Neuronal stem cell (in vitro differentiated cells): Measurements from ENCODE around the gene TIMM17B.
"Not testable (repeated sequence)": the region's sequence is repeated elsewhere in the genome, so short reads cannot be mapped to it uniquely, and the experiment has no call there.

Experiments
- DNase-seq: peaks from one replicate; pipeline ENCODE4 v3.0.0-alpha.2; 2013; ENCODE audit warnings: low spot score
- H2AFZ ChIP-seq: one replicate; pipeline ENCODE4 v1.6.1; 2013; ENCODE audit warnings: mild to moderate bottlenecking, low read length, inconsistent platforms
- H2AK5ac ChIP-seq: 2 replicates; pipeline ENCODE4 v1.6.1; 2013; ENCODE audit warnings: low read depth, mild to moderate bottlenecking, inconsistent platforms, low read length, moderate library complexity, mixed read lengths
- H2BK120ac ChIP-seq: 2 replicates; pipeline ENCODE4 v1.6.1; 2013; ENCODE audit warnings: low read depth, mild to moderate bottlenecking, inconsistent platforms, low read length, moderate library complexity, mixed read lengths
- H2BK12ac ChIP-seq: one replicate; pipeline ENCODE4 v1.6.1; 2013; ENCODE audit warnings: low read length, inconsistent platforms
- H2BK15ac ChIP-seq: 2 replicates; pipeline ENCODE4 v1.6.1; 2013; ENCODE audit warnings: mild to moderate bottlenecking, low read length, inconsistent platforms, mixed read lengths
- H2BK5ac ChIP-seq: one replicate; pipeline ENCODE4 v1.6.1; 2013; ENCODE audit warnings: inconsistent platforms, mild to moderate bottlenecking, low read length, moderate library complexity
- H3K14ac ChIP-seq: one replicate; pipeline ENCODE4 v1.6.1; 2013; ENCODE audit warnings: low read length, inconsistent platforms
- H3K18ac ChIP-seq: 2 replicates; pipeline ENCODE4 v1.6.1; 2013; ENCODE audit warnings: low read length, inconsistent platforms
- H3K23ac ChIP-seq: 2 replicates; pipeline ENCODE4 v1.6.1; 2013; ENCODE audit warnings: low read depth, mild to moderate bottlenecking, mixed read lengths, low read length, inconsistent platforms; ENCODE audit not compliant: poor library complexity
- H3K27ac ChIP-seq: replicated peaks from 3 replicates; pipeline ENCODE4 v1.5.1; 2013; ENCODE audit warnings: low read length, inconsistent platforms
- H3K27me3 ChIP-seq, 3 experiments: 2 replicates each; pipeline ENCODE4 v1.6.1; 2013; ENCODE audit warnings: low read length in 3 of 3, mild to moderate bottlenecking in 2 of 3, inconsistent platforms in 1 of 3, low read depth in 1 of 3, mixed read lengths in 1 of 3, moderate library complexity in 1 of 3; ENCODE audit not compliant: control insufficient read depth in 3 of 3, insufficient read depth in 3 of 3
- H3K36me3 ChIP-seq, 2 donors: replicated peaks in 1 of 2; 2 replicates each; pipeline ENCODE4 v1.6.1; 2013; ENCODE audit warnings: low read length in 2 of 2; ENCODE audit not compliant: control insufficient read depth in 2 of 2, insufficient read depth in 2 of 2
- H3K4ac ChIP-seq: 2 replicates; pipeline ENCODE4 v1.6.1; 2013; ENCODE audit warnings: inconsistent platforms, mild to moderate bottlenecking, low read length, moderate library complexity
- H3K4me1 ChIP-seq, 2 donors: 1 replicate in 1 of 2; 2 replicates in 1 of 2; pipeline ENCODE4 v1.6.1; 2013; ENCODE audit warnings: low read length in 2 of 2, low read depth in 1 of 2; ENCODE audit not compliant: control insufficient read depth in 2 of 2, insufficient read depth in 1 of 2
- H3K4me2 ChIP-seq: one replicate; pipeline ENCODE4 v1.6.1; 2013; ENCODE audit warnings: mild to moderate bottlenecking, low read length, inconsistent platforms; ENCODE audit not compliant: insufficient read depth, poor library complexity, severe bottlenecking
- H3K4me3 ChIP-seq, 2 donors: 2 replicates each; pipeline ENCODE4 v1.5.1; 2013; ENCODE audit warnings: low read length in 2 of 2, mild to moderate bottlenecking in 2 of 2, inconsistent platforms in 1 of 2, moderate library complexity in 1 of 2
- H3K79me1 ChIP-seq: one replicate; pipeline ENCODE4 v1.6.1; 2013; ENCODE audit warnings: low read depth, mild to moderate bottlenecking, inconsistent platforms, low read length, moderate library complexity
- H3K9ac ChIP-seq: one replicate; pipeline ENCODE4 v1.6.1; 2013; ENCODE audit warnings: mild to moderate bottlenecking, low read depth, low read length, inconsistent platforms; ENCODE audit not compliant: poor library complexity
- H3K9me3 ChIP-seq, 2 donors: replicated peaks in 1 of 2; 2 replicates each; pipeline versions ENCODE3 to v1.6.1; 2013; ENCODE audit warnings: low read length in 2 of 2, mild to moderate bottlenecking in 2 of 2, inconsistent platforms in 1 of 2, low read depth in 1 of 2, mixed read lengths in 1 of 2, moderate library complexity in 1 of 2; ENCODE audit not compliant: control insufficient read depth in 2 of 2, insufficient read depth in 1 of 2
- H4K8ac ChIP-seq: one replicate; pipeline ENCODE4 v1.6.1; 2013; ENCODE audit warnings: low read depth, mild to moderate bottlenecking, inconsistent platforms, low read length, moderate library complexity
- H4K91ac ChIP-seq: one replicate; pipeline ENCODE4 v1.6.1; 2013; ENCODE audit warnings: low read length, low read depth, mild to moderate bottlenecking, inconsistent platforms; ENCODE audit not compliant: poor library complexity
- WGBS, 2 donors: extraction: QIAGEN DNeasy Blood & Tissue Kit; methylation state at CpG; one replicate each; pipeline ENCODE4 v1.1.7; 2013; ENCODE audit warnings: missing lambda C conversion rate in 2 of 2, mixed read lengths in 1 of 2; ENCODE audit not compliant: insufficient read length in 2 of 2, insufficient replicate concordance in 1 of 2; ENCODE audit errors: extremely low coverage in 2 of 2; 5-methylcytosine and 5-hydroxymethylcytosine counted together

The TIMM17B gene

DNA sequence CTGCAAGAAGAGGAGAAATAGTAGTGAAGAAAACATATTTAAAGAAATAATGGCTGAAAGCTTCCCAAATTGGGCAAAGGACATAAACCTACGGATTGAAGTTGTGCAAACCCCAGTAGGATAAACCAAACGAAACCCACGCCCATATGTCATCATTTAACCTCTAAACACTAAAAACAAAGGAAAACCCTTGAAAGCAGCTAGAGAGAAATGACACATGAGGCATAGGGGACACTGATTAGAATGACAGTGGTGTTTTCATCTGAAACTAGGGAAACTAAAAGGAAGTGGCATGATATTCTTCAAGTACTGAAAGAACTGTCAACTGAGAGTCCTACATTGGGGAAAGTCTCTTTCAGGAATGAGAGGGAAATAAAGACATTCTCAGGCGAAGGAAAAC lies 20.6 kb downstream of the TIMM17B start:
- H3K4me2 ChIP-seq, H3K23ac ChIP-seq, H2BK120ac ChIP-seq, H3K9me3 ChIP-seq, H2AK5ac ChIP-seq, H3K36me3 ChIP-seq, H3K27ac ChIP-seq, H3K18ac ChIP-seq, H4K91ac ChIP-seq, H3K14ac ChIP-seq, H2BK5ac ChIP-seq, H2AFZ ChIP-seq, H3K27me3 ChIP-seq, H3K9ac ChIP-seq, H4K8ac ChIP-seq, H3K4ac ChIP-seq, H2BK15ac ChIP-seq, H3K4me3 ChIP-seq, DNase-seq, H3K4me1 ChIP-seq, H3K79me1 ChIP-seq, H2BK12ac ChIP-seq: not testable (repeated sequence)
- no CpG with 5 or more reads among the region's 4 CpGs for WGBS, 2 donors

DNA sequence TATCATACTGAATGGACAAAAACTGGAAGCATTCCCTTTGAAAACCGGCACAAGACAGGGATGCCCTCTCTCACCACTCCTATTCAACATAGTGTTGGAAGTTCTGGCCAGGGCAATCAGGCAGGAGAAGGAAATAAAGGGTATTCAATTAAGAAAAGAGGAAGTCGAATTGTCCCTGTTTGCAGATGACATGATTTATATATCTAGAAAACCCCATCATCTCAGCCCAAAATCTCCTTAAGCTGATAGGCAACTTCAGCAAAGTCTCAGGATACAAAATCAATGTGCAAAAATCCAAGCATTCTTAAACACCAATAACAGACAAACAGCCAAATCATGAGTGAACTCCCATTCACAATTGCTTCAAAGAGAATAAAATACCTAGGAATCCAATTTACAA lies 25.6 kb downstream of the TIMM17B start:
- H3K4me1 ChIP-seq, H3K9ac ChIP-seq, H3K27ac ChIP-seq, H2BK12ac ChIP-seq, H3K14ac ChIP-seq, H2BK120ac ChIP-seq, H3K4ac ChIP-seq, H2AK5ac ChIP-seq, H3K36me3 ChIP-seq, H4K8ac ChIP-seq, H3K9me3 ChIP-seq, H2BK15ac ChIP-seq, H4K91ac ChIP-seq, H3K27me3 ChIP-seq, H3K23ac ChIP-seq, H3K18ac ChIP-seq, H3K79me1 ChIP-seq, H2BK5ac ChIP-seq, H3K4me2 ChIP-seq, H2AFZ ChIP-seq, H3K4me3 ChIP-seq, DNase-seq: not testable (repeated sequence)
- WGBS, 2 donors = no CpG with 5 or more reads among the region's 2 CpGs

DNA sequence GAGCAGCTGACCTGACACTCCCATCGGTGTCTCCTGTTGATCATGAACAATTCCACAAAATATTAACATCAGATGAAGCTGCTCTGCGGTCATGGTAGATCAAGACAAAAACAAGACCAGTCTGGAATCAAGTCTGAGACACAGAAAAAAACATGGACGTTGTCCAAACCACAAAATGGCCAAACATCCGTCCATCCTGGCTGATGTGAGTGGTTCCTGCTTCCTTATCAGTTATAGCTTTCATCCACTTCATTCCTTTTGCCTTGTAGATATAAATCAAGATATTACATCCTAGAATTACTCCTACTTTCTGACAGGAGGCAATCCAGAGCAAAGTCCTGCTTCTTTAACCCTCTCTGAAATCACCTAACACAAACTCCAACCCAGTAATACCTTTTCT lies 33.4 kb downstream of the TIMM17B start:
- Histone ChIP-seq H3K27me3 (no peaks in the 10 kb centered on the region), H3K4me1 (no peaks in the 10 kb centered on the region), H2BK120ac (no peak overlapping the region), H4K91ac (no peak overlapping the region), H3K23ac (no peak overlapping the region), H3K9ac (no peak overlapping the region), H3K4me3 (no peak overlapping the region), H3K36me3 (no peaks in the 10 kb centered on the region), H3K79me1 (no peaks in the 10 kb centered on the region), H2AFZ (no peak overlapping the region), H4K8ac (no peak overlapping the region), H3K18ac (no peak overlapping the region), H3K9me3 (no peaks in the 10 kb centered on the region), H2BK15ac (no peak overlapping the region), H2BK12ac (no peak overlapping the region), H3K4ac (no peak overlapping the region), H3K4me2 (no peak overlapping the region), H3K14ac (no peak overlapping the region), H3K27ac (no peak overlapping the region), H2BK5ac (no peak overlapping the region), H2AK5ac (no peak overlapping the region)
- DNase-seq = no peak
- no CpG with 5 or more reads among the region's 4 CpGs for WGBS, 2 donors

DNA sequence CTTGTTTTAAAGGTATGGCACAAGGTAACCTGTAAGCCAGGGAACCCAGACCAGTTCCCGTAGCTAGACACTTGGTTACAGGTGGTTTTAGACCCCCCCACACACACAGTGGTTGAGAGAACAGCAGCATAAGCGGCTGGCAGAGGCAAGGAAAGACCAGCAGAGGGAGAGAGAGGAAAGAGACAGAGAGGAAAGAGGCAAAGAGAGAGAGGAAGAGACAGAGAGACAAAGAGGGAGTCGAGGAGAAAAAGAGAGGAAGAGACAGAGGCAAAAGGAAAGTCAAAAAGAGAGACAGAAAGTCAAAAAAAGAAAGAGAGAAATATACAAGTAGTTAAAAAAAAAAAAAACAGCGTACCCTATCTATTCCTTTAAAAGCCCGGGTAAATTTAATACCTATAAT lies 42.7 kb downstream of the TIMM17B start:
- Histone ChIP-seq H3K9ac (no peak overlapping the region), H2BK120ac (no peak overlapping the region), H3K14ac (no peak overlapping the region), H4K8ac (no peak overlapping the region), H3K4ac (no peak overlapping the region), H3K4me3 (no peak overlapping the region), H3K4me2 (no peak overlapping the region), H2AK5ac (no peak overlapping the region), H2BK12ac (no peak overlapping the region), H3K27me3 (no peaks in the 10 kb centered on the region), H3K36me3 (no peaks in the 10 kb centered on the region), H4K91ac (no peak overlapping the region), H3K27ac (no peak overlapping the region), H3K4me1 (no peaks in the 10 kb centered on the region), H2BK15ac (no peak overlapping the region), H3K79me1 (no peaks in the 10 kb centered on the region), H3K23ac (no peak overlapping the region), H2AFZ (no peak overlapping the region), H3K9me3 (no peaks in the 10 kb centered on the region), H3K18ac (no peak overlapping the region), H2BK5ac (no peak overlapping the region)
- no CpG with 5 or more reads among the region's 5 CpGs for WGBS, 2 donors
- no peak for DNase-seq
